Neutrophil (primary cell): ENCODE measurements around the gene SLC4A4.

Experiments used
- H3K27ac ChIP-seq: fragments of 200-600 bp; sonication (generic); 2 replicates; pipeline ENCODE4 v1.5.1; 2016; ENCODE audit warnings: mild to moderate bottlenecking, moderate library complexity
- H3K27me3 ChIP-seq: fragments of 200-600 bp; sonication (generic); 2 replicates; pipeline ENCODE4 v1.6.0; 2016; ENCODE audit warnings: mild to moderate bottlenecking
- H3K36me3 ChIP-seq: fragments of 200-600 bp; sonication (generic); 2 replicates; pipeline ENCODE4 v1.5.1; 2017
- H3K4me1 ChIP-seq, 2 experiments: fragments of 200-600 bp in 1 of 2; sonication (generic) in 1 of 2; 1 replicate in 1 of 2; 2 replicates in 1 of 2; pipeline versions ENCODE4 v1.5.1 to v1.6.1; 2013 to 2016; ENCODE audit warnings: low read depth in 1 of 2, low read length in 1 of 2, mild to moderate bottlenecking in 1 of 2, moderate library complexity in 1 of 2; ENCODE audit not compliant: control insufficient read depth in 1 of 2, insufficient read depth in 1 of 2
- H3K4me3 ChIP-seq, 2 experiments: fragments of 200-600 bp in 1 of 2; sonication (generic) in 1 of 2; 1 replicate in 1 of 2; 2 replicates in 1 of 2; pipeline ENCODE4 v1.5.1; 2013 to 2016; ENCODE audit warnings: low read depth in 1 of 2, low read length in 1 of 2, mild to moderate bottlenecking in 1 of 2, moderate library complexity in 1 of 2
- H3K9me3 ChIP-seq: fragments of 200-600 bp; sonication (generic); 2 replicates; pipeline ENCODE4 v1.5.1; 2016
- TF ChIP-seq, protein P1 (sequence below): fragments of 200-600 bp; sonication (generic); IDR thresholded peaks from 2 replicates; pipeline ENCODE4 v1.5.1; 2016; ENCODE audit warnings: antibody characterized with exemption

Gene SLC4A4

DNA sequence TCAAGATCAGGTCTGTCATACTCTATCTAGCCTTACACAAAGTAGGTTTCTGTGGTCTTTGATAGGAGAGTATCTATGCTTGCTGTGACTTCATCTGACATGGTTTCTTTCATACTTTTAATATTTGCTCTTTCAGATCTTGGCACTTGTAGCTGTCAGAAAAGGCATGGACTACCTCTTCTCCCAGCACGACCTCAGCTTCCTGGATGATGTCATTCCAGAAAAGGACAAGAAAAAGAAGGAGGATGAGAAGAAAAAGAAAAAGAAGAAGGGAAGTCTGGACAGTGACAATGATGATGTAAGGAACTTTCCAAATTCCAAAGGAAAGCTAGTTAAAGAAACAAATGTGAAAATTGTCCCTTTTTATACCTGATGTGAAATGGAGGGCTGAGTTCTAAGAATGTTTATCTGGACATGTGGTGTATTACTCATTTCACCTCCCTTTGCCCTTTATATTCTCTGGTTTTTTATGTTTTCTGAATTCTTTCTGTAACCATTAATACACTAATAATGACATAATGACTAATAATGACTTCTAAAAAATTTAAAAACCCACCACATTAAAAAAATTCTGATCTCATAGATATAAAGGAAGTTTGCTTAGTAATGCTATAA, 221.2 kb downstream of the SLC4A4 start:
- Histone ChIP-seq H3K9me3 (no peaks in the 10 kb centered on the region), H3K4me3 (no peak overlapping the region), H3K36me3 (no peaks in the 10 kb centered on the region), H3K4me1 (no peaks in the 10 kb centered on the region), H3K27ac (no peak overlapping the region), H3K27me3 (no peaks in the 10 kb centered on the region)
- TF ChIP-seq, protein P1, sequence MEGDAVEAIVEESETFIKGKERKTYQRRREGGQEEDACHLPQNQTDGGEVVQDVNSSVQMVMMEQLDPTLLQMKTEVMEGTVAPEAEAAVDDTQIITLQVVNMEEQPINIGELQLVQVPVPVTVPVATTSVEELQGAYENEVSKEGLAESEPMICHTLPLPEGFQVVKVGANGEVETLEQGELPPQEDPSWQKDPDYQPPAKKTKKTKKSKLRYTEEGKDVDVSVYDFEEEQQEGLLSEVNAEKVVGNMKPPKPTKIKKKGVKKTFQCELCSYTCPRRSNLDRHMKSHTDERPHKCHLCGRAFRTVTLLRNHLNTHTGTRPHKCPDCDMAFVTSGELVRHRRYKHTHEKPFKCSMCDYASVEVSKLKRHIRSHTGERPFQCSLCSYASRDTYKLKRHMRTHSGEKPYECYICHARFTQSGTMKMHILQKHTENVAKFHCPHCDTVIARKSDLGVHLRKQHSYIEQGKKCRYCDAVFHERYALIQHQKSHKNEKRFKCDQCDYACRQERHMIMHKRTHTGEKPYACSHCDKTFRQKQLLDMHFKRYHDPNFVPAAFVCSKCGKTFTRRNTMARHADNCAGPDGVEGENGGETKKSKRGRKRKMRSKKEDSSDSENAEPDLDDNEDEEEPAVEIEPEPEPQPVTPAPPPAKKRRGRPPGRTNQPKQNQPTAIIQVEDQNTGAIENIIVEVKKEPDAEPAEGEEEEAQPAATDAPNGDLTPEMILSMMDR: no peak

DNA sequence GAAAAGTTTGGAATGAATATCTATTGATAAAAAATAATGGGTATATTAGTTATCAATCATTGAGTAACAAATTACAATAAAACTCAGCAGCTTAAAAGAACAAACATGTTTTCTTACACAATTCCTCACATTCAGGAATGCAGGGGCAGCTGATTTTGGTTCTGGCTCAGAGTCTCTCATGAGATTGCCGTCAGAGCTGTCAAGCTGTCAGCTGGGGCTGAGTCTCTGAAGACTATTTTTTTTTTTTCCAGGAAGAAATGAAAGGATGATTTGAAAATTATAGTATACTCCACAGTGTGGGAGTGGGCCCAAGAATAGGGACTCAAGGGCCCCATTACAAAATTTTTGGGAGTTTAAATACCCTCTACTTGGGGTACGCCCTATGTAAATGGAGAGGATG, 226.0 kb downstream of the SLC4A4 start:
- H3K36me3 ChIP-seq: no peaks in the 10 kb centered on the region
- no peak overlapping the region for H3K27ac ChIP-seq
- no peaks in the 10 kb centered on the region for H3K27me3 ChIP-seq
- no peaks in the 10 kb centered on the region for H3K9me3 ChIP-seq
- TF ChIP-seq, protein P1: no peak
- H3K4me1 ChIP-seq: no peaks in the 10 kb centered on the region
- H3K4me3 ChIP-seq: no peak overlapping the region

DNA sequence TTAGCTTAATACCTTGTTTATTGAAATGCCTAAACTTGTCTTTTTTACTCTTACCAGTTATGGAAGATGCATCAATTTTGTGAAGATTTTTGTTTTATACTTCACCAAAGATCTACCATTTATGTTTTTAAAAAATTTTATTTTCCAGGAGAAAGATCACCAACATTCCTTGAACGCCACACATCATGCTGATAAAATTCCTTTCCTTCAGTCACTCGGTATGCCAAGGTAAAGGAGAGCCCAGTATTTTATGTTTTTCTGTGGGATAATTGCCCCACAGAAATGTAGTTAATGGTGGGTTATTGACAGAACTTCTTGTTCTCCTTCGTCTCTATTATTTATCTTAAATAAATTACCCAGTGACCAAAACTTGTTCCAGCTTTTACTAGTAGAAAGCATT, 228.0 kb downstream of the SLC4A4 start:
- Histone ChIP-seq H3K4me3 (no peak overlapping the region), H3K27ac (no peak overlapping the region), H3K36me3 (no peaks in the 10 kb centered on the region), H3K9me3 (no peaks in the 10 kb centered on the region), H3K27me3 (no peaks in the 10 kb centered on the region), H3K4me1 (no peaks in the 10 kb centered on the region)
- TF ChIP-seq, protein P1: no peak

DNA sequence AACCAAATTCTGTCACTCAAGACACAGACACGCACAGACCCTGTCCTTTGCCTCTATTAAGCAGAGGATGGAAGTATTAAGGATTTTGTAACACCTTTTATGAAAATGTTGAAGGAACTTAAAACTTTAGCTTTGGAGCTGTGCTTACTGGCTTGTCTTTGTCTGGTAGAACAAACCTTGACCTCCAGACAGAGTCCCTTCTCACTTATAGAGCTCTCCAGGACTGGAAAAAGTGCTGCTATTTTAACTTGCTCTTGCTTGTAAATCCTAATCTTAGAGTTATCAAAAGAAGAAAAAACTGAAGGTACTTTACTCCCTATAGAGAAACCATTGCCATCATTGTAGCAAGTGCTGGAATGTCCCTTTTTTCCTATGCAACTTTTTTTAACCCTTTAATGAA, 229.3 kb downstream of the SLC4A4 start:
- TF ChIP-seq, protein P1: no peak
- Histone ChIP-seq H3K27ac (no peak overlapping the region), H3K27me3 (no peaks in the 10 kb centered on the region), H3K4me3 (no peak overlapping the region), H3K9me3 (no peaks in the 10 kb centered on the region), H3K4me1 (no peaks in the 10 kb centered on the region), H3K36me3 (no peaks in the 10 kb centered on the region)

DNA sequence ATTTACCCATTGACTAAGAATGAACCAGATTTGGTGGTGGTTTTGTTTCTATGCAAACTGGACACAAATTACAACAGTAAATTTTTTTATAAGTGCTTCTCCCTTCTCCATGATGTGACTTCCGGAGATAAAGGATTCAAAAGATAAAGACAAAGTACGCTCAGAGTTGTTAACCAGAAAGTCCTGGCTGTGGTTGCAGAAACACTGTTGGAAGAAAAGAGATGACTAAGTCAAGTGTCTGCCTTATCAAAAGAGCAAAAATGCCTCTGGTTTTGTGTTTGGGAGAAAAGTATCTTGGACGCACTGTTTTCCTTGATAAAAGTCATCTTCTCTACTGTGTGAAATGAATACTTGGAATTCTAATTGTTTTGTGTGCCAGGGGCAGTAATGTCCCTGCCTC, 231.7 kb downstream of the SLC4A4 start:
- Histone ChIP-seq H3K4me3 (no peak overlapping the region), H3K27ac (no peak overlapping the region), H3K9me3 (no peaks in the 10 kb centered on the region), H3K27me3 (no peaks in the 10 kb centered on the region), H3K4me1 (no peaks in the 10 kb centered on the region), H3K36me3 (no peaks in the 10 kb centered on the region)
- TF ChIP-seq, protein P1: no peak

DNA sequence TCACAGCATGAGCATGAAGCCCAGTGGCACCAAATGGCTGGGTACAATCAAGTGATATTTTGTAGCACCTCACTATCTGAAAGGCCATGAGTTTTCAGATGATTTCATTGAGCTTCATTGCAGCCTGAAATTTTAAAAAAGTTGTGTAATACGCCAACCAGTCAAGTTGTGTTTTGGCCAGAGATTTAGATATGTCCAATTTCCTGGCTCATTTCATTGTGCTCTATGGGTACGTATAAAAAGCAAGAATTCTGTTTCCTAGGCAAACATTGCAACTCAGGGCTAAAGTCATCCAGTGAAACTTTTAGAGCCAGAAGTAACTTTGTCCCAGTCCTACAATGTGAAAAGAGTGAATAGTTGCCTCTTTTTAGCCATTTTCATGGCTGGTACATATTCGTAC, 232.5 kb downstream of the SLC4A4 start:
- Histone ChIP-seq H3K27ac (no peak overlapping the region), H3K9me3 (no peaks in the 10 kb centered on the region), H3K4me3 (no peak overlapping the region), H3K36me3 (no peaks in the 10 kb centered on the region), H3K27me3 (no peaks in the 10 kb centered on the region), H3K4me1 (no peaks in the 10 kb centered on the region)
- TF ChIP-seq, protein P1: no peak
